HepG2 (cell line): ENCODE data around the gene ZBED6.

ENCODE experiments used
- ATF1 ChIP-seq: IDR thresholded peaks from 2 replicates; pipeline ENCODE4 v1.6.1; 2016; ENCODE audit warnings: mild to moderate bottlenecking, control low read depth
- HINFP ChIP-seq: sonication (generic); formaldehyde crosslinking; IDR thresholded peaks from 2 replicates; pipeline ENCODE4 v1.4.0; 2020; ENCODE audit warnings: low read depth, mild to moderate bottlenecking, missing genetic modification reagents
- MEIS1 ChIP-seq: sonication (generic); formaldehyde crosslinking; IDR thresholded peaks from 2 replicates; pipeline ENCODE4 v1.9.0; 2021; ENCODE audit warnings: mild to moderate bottlenecking, missing genetic modification reagents, moderate library complexity, borderline replicate concordance
- PATZ1 ChIP-seq: sonication (generic); formaldehyde crosslinking; IDR thresholded peaks from 2 replicates; pipeline ENCODE4 v1.4.0; 2020; ENCODE audit warnings: missing genetic modification reagents
- SOX6 ChIP-seq, 2 experiments: fragments of 450-650 bp in 1 of 2; sonication (generic) in 1 of 2; formaldehyde crosslinking in 1 of 2; IDR thresholded peaks; 2 replicates each; pipeline versions ENCODE4 v1.4.0 to v1.6.1; 2017 to 2020; ENCODE audit warnings: antibody characterized with exemption in 1 of 2, mild to moderate bottlenecking in 1 of 2, missing genetic modification reagents in 1 of 2
- TP53 ChIP-seq: sonication (generic); formaldehyde crosslinking; conservative IDR thresholded peaks from 2 replicates; pipeline ENCODE4 v1.4.0; 2020; ENCODE audit warnings: missing genetic modification reagents
- ZNF276 ChIP-seq: sonication (generic); formaldehyde crosslinking; IDR thresholded peaks from 2 replicates; pipeline ENCODE4 v1.4.0; 2020; ENCODE audit warnings: mild to moderate bottlenecking, low read depth, missing genetic modification reagents
- ZNF556 ChIP-seq: sonication (generic); formaldehyde crosslinking; IDR thresholded peaks from 2 replicates; pipeline ENCODE4 v1.4.0; 2020; ENCODE audit warnings: mild to moderate bottlenecking, missing genetic modification reagents, borderline replicate concordance
- ZNF75D ChIP-seq: sonication (generic); formaldehyde crosslinking; IDR thresholded peaks from 2 replicates; pipeline ENCODE4 v1.8.1; 2023; ENCODE audit warnings: missing genetic modification reagents, mild to moderate bottlenecking, borderline replicate concordance
- TF ChIP-seq, protein P1 (sequence below): sonication (generic); formaldehyde crosslinking; IDR thresholded peaks from 2 replicates; pipeline ENCODE4 v1.5.0; 2020; ENCODE audit warnings: mild to moderate bottlenecking, missing genetic modification reagents, moderate library complexity
- TF ChIP-seq, protein P2 (sequence below): sonication (generic); formaldehyde crosslinking; IDR thresholded peaks from 2 replicates; pipeline ENCODE4 v1.4.0; 2020; ENCODE audit warnings: low read depth, mild to moderate bottlenecking, missing genetic modification reagents
- TF ChIP-seq, protein P3 (sequence below): sonication (generic); formaldehyde crosslinking; IDR thresholded peaks from 2 replicates; pipeline ENCODE4 v1.4.0; 2020; ENCODE audit warnings: missing genetic modification reagents

- no peak for TF ChIP-seq PATZ1
- no peak for TF ChIP-seq ZNF556
- no peak for TF ChIP-seq ZNF276 (CRISPR knock-in tag)
- TF ChIP-seq MEIS1: no peak
- TF ChIP-seq HINFP (CRISPR knock-in tag): no peak
- TF ChIP-seq ZNF75D (CRISPR knock-in tag): no peak
- TF ChIP-seq TP53: no peak
- TF ChIP-seq ATF1: no peak
- TF ChIP-seq, protein P1, sequence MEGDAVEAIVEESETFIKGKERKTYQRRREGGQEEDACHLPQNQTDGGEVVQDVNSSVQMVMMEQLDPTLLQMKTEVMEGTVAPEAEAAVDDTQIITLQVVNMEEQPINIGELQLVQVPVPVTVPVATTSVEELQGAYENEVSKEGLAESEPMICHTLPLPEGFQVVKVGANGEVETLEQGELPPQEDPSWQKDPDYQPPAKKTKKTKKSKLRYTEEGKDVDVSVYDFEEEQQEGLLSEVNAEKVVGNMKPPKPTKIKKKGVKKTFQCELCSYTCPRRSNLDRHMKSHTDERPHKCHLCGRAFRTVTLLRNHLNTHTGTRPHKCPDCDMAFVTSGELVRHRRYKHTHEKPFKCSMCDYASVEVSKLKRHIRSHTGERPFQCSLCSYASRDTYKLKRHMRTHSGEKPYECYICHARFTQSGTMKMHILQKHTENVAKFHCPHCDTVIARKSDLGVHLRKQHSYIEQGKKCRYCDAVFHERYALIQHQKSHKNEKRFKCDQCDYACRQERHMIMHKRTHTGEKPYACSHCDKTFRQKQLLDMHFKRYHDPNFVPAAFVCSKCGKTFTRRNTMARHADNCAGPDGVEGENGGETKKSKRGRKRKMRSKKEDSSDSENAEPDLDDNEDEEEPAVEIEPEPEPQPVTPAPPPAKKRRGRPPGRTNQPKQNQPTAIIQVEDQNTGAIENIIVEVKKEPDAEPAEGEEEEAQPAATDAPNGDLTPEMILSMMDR (CRISPR knock-in tag): no peak
- TF ChIP-seq, protein P2, sequence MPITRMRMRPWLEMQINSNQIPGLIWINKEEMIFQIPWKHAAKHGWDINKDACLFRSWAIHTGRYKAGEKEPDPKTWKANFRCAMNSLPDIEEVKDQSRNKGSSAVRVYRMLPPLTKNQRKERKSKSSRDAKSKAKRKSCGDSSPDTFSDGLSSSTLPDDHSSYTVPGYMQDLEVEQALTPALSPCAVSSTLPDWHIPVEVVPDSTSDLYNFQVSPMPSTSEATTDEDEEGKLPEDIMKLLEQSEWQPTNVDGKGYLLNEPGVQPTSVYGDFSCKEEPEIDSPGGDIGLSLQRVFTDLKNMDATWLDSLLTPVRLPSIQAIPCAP: no peak
- no peak for TF ChIP-seq SOX6 (IDR thresholded peaks at IDR 0.05)
- no peak for TF ChIP-seq SOX6 (CRISPR knock-in tag; IDR thresholded peaks at IDR 0.05)
- TF ChIP-seq, protein P3, sequence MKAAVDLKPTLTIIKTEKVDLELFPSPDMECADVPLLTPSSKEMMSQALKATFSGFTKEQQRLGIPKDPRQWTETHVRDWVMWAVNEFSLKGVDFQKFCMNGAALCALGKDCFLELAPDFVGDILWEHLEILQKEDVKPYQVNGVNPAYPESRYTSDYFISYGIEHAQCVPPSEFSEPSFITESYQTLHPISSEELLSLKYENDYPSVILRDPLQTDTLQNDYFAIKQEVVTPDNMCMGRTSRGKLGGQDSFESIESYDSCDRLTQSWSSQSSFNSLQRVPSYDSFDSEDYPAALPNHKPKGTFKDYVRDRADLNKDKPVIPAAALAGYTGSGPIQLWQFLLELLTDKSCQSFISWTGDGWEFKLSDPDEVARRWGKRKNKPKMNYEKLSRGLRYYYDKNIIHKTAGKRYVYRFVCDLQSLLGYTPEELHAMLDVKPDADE: no peak
Observed at GRCh38 chr1:203751051-203751450, 44.4 kb upstream of the ZBED6 start.
